SU-DHL-6 (cell line): ENCODE measurements around the gene POLK.

Experiments used
- H2AFZ ChIP-seq: fragments of 200-600 bp; sonication (generic); 2 replicates; pipeline ENCODE4 v1.6.1; 2014; ENCODE audit warnings: low read depth, mild to moderate bottlenecking, moderate library complexity, mixed read lengths, antibody characterized with exemption, low read length; ENCODE audit not compliant: severe bottlenecking
- H3F3A ChIP-seq: fragments of 200-600 bp; shearing (Covaris generic); 2 replicates; pipeline ENCODE4 v1.6.0; 2016; ENCODE audit warnings: antibody characterized with exemption, mild to moderate bottlenecking; ENCODE audit not compliant: insufficient read depth
- H3K27ac ChIP-seq: fragments of 200-600 bp; sonication (generic); 2 replicates; pipeline ENCODE4 v1.5.1; 2016; ENCODE audit warnings: low read depth, mild to moderate bottlenecking, low read length, moderate library complexity, mixed read lengths
- H3K27me3 ChIP-seq: fragments of 200-600 bp; sonication (generic), shearing (Covaris generic); 2 replicates; pipeline ENCODE4 v1.6.0; 2014; ENCODE audit warnings: mild to moderate bottlenecking, low read length
- H3K36me3 ChIP-seq: fragments of 200-600 bp; sonication (generic); 2 replicates; pipeline ENCODE4 v1.6.1; 2014; ENCODE audit warnings: mild to moderate bottlenecking, low read length, mixed read lengths
- H3K4me2 ChIP-seq: fragments of 300-600, 200-600 bp; shearing (Covaris generic), sonication (generic); 2 replicates; pipeline ENCODE4 v1.6.0; 2014; ENCODE audit warnings: low read length, low read depth, mild to moderate bottlenecking; ENCODE audit not compliant: poor library complexity, severe bottlenecking
- H3K4me3 ChIP-seq: fragments of 200-600 bp; sonication (generic); 2 replicates; pipeline ENCODE4 v1.5.1; 2014; ENCODE audit warnings: antibody characterized with exemption, low read length, mild to moderate bottlenecking, mixed read lengths; ENCODE audit not compliant: insufficient read depth, poor library complexity, severe bottlenecking
- H3K79me2 ChIP-seq: fragments of 200-600 bp; sonication (generic); 2 replicates; pipeline ENCODE4 v1.6.1; 2014; ENCODE audit warnings: mild to moderate bottlenecking, low read length, moderate library complexity; ENCODE audit not compliant: insufficient read depth
- H3K9ac ChIP-seq: fragments of 200-600 bp; sonication (generic); 2 replicates; pipeline ENCODE4 v1.7.0; 2014; ENCODE audit warnings: mild to moderate bottlenecking, low read length
- H3K9me2 ChIP-seq: fragments of 200-600 bp; sonication (generic); replicated peaks from 2 replicates; pipeline ENCODE4 v1.6.1; 2014; ENCODE audit warnings: low read length; ENCODE audit not compliant: insufficient read depth
- H3K9me3 ChIP-seq: fragments of 200-600 bp; sonication (generic); 2 replicates; pipeline ENCODE4 v1.6.1; 2014; ENCODE audit warnings: low read length, mixed read lengths; ENCODE audit not compliant: insufficient read depth
- H4K20me1 ChIP-seq: fragments of 200-600 bp; sonication (generic); 2 replicates; pipeline ENCODE4 v1.6.1; 2014; ENCODE audit warnings: low read depth, mild to moderate bottlenecking, antibody characterized with exemption, low read length, moderate library complexity, mixed read lengths
- CTCF ChIP-seq: fragments of 200-600 bp; sonication (generic); IDR thresholded peaks from one replicate; pipeline ENCODE4 v1.5.1; 2017; ENCODE audit warnings: antibody characterized with exemption, mild to moderate bottlenecking, low read length, moderate library complexity; ENCODE audit not compliant: insufficient read depth, poor library complexity, severe bottlenecking
- EZH2phosphoT487 ChIP-seq: fragments of 200-600 bp; sonication (generic), shearing (Covaris generic); conservative IDR thresholded peaks from 2 replicates; pipeline ENCODE4 v1.6.1; 2018; ENCODE audit warnings: mild to moderate bottlenecking, antibody characterized with exemption, low read length, moderate library complexity, mixed read lengths

POLK gene

DNA sequence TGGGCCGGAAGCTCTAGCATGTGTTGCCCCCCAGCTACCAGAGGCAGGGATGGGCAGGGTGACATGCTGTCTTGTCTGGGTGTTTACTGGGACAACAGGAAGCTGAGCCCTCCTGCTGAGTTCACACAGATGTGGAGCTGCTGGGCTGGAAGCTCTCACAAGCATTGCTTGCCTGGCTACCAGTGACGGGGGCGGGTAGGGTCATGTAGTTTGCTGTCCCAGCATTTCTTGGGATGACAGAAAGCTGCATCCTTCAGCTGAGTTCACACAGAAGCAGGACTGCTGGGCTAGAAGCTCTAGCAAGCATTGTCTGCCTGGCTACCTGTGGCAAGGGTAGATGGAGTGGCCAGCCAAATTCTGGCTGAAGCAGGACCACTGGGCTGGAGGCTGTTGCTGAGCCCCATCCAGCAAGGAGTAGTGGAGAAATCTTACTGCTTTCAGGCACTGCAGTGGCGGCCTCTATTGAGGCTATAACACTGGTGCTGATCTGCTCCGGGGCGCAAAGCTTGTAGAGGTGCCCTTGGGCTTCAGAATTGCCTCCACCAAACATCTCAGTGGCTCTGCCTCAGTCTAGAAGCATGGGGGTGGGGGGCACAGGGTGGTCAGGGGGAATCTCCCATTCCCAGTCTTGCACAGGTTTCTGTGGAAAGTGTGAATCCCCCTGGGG, 25.1 kb downstream of the POLK start:
- H3K9me3 ChIP-seq: no peaks in the 10 kb centered on the region
- H3K27me3 ChIP-seq: no peaks in the 10 kb centered on the region
- no peaks in the 10 kb centered on the region for H3K36me3 ChIP-seq
- TF ChIP-seq EZH2phosphoT487 (no peak), CTCF (no peak)
- H3K9me2 ChIP-seq: no peaks in the 10 kb centered on the region
- no peak overlapping the region for H3K9ac ChIP-seq
- no peaks in the 10 kb centered on the region for H4K20me1 ChIP-seq
- H3F3A ChIP-seq: no peaks in the 10 kb centered on the region
- H2AFZ ChIP-seq: no peak overlapping the region
- no peak overlapping the region for H3K4me2 ChIP-seq
- peaks cover 45% of the 10 kb centered on the region for H3K79me2 ChIP-seq
- no peak overlapping the region for H3K4me3 ChIP-seq
- H3K27ac ChIP-seq: no peak overlapping the region

- Histone ChIP-seq H3K9me3 (no peaks in the 10 kb centered on the region), H3K27me3 (no peaks in the 10 kb centered on the region), H3K4me3 (no peak overlapping the region), H3K79me2 (peaks cover 46% of the 10 kb centered on the region), H3K27ac (no peak overlapping the region), H3K9me2 (no peaks in the 10 kb centered on the region), H2AFZ (no peak overlapping the region), H4K20me1 (no peaks in the 10 kb centered on the region), H3F3A (no peaks in the 10 kb centered on the region), H3K36me3 (no peaks in the 10 kb centered on the region), H3K4me2 (no peak overlapping the region), H3K9ac (no peak overlapping the region)
- TF ChIP-seq EZH2phosphoT487 (no peak), CTCF (no peak)
These were observed 26.5 kb downstream of the POLK start for GRCh38 chr5:75538211-75538610.

- H3K36me3 ChIP-seq: peaks cover 4% of the 10 kb centered on the region; the same call in 1 of the 2 replicates
- no peaks in the 10 kb centered on the region for H3K9me3 ChIP-seq
- H4K20me1 ChIP-seq: no peaks in the 10 kb centered on the region
- TF ChIP-seq CTCF: no peak
- TF ChIP-seq EZH2phosphoT487: no peak
- H3K79me2 ChIP-seq: peaks cover 34% of the 10 kb centered on the region
- no peak overlapping the region for H3K4me3 ChIP-seq
- H3K9me2 ChIP-seq: no peaks in the 10 kb centered on the region
- H3F3A ChIP-seq: no peaks in the 10 kb centered on the region
- H3K27ac ChIP-seq: no peak overlapping the region
- no peak overlapping the region for H3K9ac ChIP-seq
- no peak overlapping the region for H3K4me2 ChIP-seq
- no peak overlapping the region for H2AFZ ChIP-seq
- no peaks in the 10 kb centered on the region for H3K27me3 ChIP-seq
These were observed 33.4 kb downstream of the POLK start for GRCh38 chr5:75545131-75545530.
